NCI-H748 treated with DMSO at 0.1 percent for 48 hours (cell line): ENCODE data around the gene QDPR.
A peak's percentile ranks its signal among the peaks of the same experiment; 100 is the strongest.
"Not testable (repeated sequence)": the region's sequence is repeated elsewhere in the genome, so short reads cannot be mapped to it uniquely, and the experiment has no call there.

ENCODE experiments used
- DNase-seq: peaks from one replicate; lab custom pipeline; 2025; lab: John Stamatoyannopoulos, UW

QDPR gene

DNA sequence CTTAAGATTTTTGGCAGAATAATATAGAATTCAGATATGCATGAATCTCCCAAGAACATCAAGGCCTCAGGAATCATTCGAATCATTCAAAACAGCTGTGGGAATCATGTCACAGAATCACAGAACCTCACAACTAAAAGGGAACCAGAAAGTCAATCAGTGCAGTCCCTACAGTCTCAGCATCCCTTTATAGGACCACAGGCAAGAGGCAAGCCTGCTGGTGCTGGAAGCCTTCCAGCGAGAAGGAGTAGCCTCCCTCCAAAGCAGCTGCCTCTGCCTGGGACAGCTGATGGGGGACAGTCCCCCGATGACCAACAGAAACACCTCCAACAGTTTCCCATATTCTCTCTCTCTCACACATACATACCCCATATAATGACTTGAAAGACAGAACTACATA is 20.7 kb downstream of the QDPR start:
- DNase-seq: no peak

DNA sequence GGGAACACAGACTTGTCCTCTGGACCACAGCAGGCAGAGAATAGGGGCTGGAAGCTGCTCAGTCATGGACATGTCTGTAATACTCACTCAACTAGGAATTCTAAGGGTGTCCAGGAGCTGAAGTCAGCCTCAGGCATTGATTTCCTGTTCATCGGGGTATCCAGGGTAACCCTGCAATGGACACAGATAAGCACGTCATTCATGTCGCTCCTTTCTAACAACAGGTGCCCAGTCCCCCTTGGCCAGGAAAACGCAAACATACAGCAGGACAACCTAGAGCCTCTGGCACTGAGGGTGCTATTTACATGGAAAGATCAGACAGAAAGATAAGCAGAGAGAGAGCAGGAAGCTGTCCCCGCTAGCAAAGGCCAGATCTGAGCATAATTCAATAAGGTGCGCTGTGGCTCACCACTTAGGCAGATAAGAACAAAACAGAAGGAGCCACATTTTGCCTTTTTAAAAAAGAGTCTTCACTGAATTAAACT is 21.3 kb downstream of the QDPR start:
- peak; percentile 8 for DNase-seq

- DNase-seq: no peak
These were observed 22.2 kb downstream of the QDPR start for GRCh38 chr4:17489721-17490120.

GRCh38 chr4:17489123-17489522 is 22.8 kb downstream of the QDPR start:
- no peak for DNase-seq

- DNase-seq: no peak
These were observed 29.2 kb downstream of the QDPR start for GRCh38 chr4:17482716-17483115.

GRCh38 chr4:17480955-17481354 is 30.9 kb downstream of the QDPR start:
- DNase-seq: no peak

GRCh38 chr4:17480210-17480927 is 31.5 kb downstream of the QDPR start:
- no peak for DNase-seq

GRCh38 chr4:17477774-17478472 is 34.0 kb downstream of the QDPR start:
- DNase-seq: no peak

GRCh38 chr4:17476853-17477252 is 35.0 kb downstream of the QDPR start:
- no peak for DNase-seq

DNA sequence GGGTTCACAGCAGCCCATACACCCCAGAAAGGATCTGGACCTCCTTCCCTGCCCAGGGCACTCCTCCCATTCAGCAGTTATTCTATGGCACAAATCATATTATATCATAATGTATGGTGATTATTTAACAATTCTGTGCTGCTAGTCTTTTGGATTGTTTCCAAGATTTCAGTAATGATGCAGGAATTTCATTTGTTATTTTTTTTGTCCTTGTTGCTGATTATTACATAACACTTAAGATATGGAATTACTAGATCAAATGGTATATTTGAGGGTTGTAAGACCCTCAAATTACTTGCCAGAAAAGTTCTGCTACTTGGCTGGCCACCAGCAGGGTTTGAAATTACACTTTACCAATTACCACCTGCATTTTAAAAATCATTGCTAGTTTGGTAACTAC is 36.4 kb downstream of the QDPR start:
- DNase-seq: no peak

DNA sequence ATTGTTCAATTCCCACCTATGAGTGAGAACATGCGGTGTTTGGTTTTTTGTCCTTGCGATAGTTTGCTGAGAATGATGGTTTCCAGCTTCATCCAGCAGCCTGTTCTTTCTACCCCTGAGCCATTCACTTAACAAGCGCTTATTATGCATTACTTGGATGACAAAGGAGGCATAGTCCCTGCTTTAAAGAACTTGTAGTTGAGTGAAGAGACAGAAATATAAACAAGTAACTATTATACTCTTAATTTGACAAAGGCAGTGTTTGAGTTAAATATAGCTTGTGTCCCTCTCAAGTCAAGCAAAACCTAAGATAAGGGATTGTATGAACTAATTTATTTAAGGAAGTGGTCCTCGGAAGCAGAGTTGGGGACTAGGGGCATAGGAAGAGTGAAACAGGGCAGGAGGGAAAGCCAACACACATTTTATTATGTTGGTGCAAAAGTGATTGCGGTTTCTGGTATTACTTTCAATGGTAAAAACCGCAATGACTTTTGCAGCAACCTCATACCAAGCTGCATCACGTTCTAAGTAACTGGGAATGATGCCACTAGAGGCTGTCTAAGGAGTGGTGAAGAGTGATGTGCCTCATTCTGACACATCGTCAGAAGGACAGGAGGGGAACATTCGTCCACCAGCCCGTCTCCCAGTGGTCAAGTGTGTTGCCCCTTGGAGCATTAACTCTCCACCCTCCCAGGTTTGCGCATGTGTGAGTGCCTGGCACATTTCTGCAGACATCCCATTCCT is 41.8 kb downstream of the QDPR start:
- DNase-seq: no peak

GRCh38 chr4:17468619-17469221 is 43.2 kb downstream of the QDPR start:
- DNase-seq: no peak

DNA sequence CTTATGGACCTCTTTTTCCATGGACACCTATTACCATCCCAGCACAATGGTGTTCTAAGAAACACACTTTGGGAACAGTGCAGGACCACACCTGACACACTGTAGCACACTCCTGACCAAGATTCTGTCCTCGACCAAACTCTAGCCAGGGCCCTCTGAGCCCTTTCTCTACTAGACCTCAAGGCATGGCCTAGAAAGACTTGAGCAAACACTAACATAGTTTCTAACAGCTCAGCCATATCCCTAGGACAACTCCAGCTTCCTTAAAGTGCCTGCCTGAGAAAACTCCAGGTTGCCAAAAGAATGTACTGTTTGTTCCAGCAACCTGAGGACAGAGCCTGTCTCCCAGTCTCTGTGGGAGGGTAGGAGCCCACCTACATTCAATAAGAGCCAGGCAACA is 48.3 kb downstream of the QDPR start:
- no peak for DNase-seq

DNA sequence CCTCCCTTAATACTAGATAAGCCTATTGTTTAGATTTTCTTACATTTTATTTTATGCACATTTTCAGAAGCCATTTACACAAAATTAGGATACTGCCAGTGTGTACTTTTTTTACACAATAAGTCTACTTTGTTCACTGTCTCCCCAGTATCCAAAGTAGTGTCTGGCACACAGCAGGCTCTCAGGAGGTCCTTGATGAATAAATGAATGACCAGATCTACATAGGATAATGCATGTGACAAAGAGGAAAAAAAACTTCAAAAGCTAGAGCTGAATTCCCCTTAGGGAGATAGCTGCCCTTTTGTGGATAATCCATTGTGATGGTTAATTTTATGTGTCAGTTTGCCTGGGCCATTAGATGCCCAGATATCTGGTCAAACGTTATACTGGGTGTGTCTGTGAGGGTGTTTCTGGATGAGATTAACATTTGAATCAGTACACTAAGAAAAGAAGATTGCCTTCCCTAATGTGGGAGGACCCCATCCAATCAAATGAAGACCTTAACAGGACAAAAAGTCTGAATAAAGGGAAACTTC is 61.6 kb downstream of the QDPR start:
- DNase-seq: no peak

- DNase-seq: no peak
These were observed 63.2 kb downstream of the QDPR start for GRCh38 chr4:17448689-17449088.

DNA sequence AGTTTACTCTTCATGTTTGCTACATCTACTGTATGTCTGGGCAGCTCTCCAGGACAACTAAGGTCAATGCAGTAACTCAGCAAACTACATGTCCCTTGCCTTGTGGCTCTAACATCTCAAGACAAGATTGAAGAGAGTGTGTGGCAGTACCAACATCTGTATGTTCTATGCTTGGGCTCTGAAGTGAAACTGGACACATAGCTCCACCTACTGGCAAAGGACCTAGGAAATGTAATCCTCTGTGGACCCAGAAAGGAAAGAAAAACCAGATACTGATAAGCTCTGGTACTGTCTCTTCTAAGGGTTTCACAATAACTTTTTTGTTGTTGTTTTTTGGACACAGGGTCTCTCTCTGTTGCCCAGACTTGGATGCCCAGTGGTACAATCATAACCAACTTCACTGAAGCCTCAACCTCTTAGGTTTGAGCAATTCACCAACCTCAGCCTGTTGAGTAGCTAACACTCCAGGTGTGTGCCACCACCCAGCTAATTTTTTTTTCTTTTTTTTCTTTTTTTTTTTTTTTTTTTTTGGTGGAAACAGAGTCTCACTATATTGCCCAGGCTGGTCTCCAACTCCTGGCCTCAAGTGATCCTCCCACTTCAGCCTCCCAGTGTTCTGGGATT is 64.1 kb downstream of the QDPR start:
- DNase-seq: peak; percentile 24

DNA sequence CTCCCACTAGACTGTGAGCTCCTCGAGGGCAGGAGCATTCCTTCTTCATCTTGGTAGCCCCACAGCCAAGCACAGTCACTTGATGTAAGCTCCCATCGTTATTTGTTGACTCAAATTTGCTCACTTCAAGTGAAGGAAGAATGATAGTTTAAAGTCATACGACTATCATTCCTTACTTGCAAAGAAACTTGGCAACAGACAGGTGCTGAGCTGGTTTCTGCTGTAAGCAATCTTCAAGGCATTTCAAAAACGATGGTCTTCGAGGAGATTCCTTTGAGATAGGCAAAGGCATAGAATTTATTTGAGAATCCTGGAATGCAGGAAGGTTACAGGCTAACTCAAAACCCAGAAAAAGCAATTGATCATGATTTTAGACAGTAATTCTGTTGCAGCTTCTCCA is 64.8 kb downstream of the QDPR start:
- no peak for DNase-seq

DNA sequence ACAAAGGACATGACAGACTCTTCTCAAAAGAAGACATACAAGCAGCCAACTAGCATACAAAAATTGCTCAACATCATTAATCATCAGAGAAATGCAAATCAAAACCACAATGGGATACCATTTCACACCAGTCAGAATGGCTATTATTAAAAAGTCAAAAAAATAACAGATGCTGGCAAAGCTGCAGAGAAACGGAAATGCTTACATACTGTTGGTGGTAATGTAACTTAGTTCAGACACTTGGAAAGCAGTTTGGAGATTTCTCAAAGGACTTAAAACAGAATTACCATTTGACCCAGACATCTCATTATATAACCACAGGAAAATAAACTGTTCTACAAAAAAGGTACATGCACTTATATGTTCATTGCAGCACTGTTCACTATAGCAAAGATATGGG is 69.4 kb downstream of the QDPR start:
- not testable (repeated sequence) for DNase-seq

GRCh38 chr4:17437396-17437795 is 74.5 kb downstream of the QDPR start:
- no peak for DNase-seq

DNA sequence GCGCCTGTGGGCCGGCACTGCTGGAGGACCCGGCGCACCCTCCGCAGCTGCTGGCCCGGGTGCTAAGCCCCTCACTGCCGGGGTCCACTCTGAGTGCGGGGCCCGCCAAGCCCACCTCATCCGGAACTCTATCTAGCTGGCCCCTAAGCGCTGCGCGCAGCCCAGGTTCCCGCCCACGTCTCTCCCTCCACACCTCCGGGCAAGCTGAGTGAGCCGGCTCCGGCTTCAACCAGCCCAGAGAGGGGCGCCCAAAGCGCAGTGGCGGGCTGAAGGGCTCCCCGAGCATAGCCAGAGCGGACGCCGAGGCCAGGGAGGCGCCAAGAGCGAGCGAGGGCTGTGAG is 75.2 kb downstream of the QDPR start:
- DNase-seq: no peak
